NCI-H524 treated with DMSO at 0.1 percent for 48 hours (cell line): ENCODE measurements around the gene PCDHB15.
"Not testable (repeated sequence)": the region's sequence is repeated elsewhere in the genome, so short reads cannot be mapped to it uniquely, and the experiment has no call there.

Experiments used
- DNase-seq: peaks from one replicate; lab custom pipeline; 2025; lab: John Stamatoyannopoulos, UW

The PCDHB15 gene

GRCh38 chr5:141247434-141247833 is 2.2 kb downstream of the PCDHB15 start:
- DNase-seq = not testable (repeated sequence)

- no peak for DNase-seq
These were observed 5.4 kb downstream of the PCDHB15 start for GRCh38 chr5:141250576-141250975.

- no peak for DNase-seq
These were observed 13.3 kb downstream of the PCDHB15 start for GRCh38 chr5:141258464-141258863.

- no peak for DNase-seq
These were observed 13.8 kb downstream of the PCDHB15 start for GRCh38 chr5:141258948-141259347.

GRCh38 chr5:141260458-141261237 is 15.5 kb downstream of the PCDHB15 start:
- no peak for DNase-seq

DNA sequence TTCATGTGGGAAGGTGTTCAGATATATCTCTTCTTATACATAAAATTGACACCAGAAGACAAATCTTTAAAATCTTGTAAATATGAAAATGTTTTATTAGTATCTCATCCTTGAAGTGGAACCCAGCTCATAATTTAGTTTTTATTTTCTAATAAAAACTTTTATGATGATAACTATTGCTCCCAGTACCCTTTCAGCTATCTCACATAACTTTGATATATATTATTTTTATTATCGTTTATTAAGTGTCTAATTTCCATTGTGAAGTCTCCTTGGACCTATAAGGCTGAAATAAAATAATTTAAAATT is 16.0 kb downstream of the PCDHB15 start:
- DNase-seq = no peak

- DNase-seq = no peak
These were observed 24.0 kb downstream of the PCDHB15 start for GRCh38 chr5:141269195-141269594.

- no peak for DNase-seq
These were observed 27.7 kb downstream of the PCDHB15 start for GRCh38 chr5:141272906-141273305.

DNA sequence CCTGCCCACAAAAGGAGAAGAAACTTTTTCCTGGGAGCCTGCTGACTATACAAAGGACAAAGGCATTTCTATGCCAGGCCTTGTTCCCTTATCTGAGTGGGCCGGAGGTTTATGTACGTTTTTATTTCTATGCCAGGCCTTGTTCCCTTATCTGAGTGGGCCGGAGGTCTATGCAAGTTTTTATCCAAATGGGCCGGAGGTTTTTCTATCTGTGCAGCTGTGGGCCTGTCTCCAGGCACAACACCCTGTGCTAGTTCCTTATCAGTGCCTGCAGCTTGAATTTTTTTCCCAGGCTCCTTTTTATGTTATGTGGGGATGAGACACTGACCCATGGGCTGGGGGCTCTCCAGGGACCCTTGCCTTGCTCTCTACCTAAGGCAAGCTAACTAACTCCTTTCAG is 53.2 kb downstream of the PCDHB15 start:
- no peak for DNase-seq
